Kasumi-1 (cell line): ENCODE data around the gene LRMDA.

Experiments
- DNase-seq, 2 experiments: peaks; one replicate each; lab custom pipeline; 2025; lab: John Stamatoyannopoulos, UW

LRMDA gene

DNA sequence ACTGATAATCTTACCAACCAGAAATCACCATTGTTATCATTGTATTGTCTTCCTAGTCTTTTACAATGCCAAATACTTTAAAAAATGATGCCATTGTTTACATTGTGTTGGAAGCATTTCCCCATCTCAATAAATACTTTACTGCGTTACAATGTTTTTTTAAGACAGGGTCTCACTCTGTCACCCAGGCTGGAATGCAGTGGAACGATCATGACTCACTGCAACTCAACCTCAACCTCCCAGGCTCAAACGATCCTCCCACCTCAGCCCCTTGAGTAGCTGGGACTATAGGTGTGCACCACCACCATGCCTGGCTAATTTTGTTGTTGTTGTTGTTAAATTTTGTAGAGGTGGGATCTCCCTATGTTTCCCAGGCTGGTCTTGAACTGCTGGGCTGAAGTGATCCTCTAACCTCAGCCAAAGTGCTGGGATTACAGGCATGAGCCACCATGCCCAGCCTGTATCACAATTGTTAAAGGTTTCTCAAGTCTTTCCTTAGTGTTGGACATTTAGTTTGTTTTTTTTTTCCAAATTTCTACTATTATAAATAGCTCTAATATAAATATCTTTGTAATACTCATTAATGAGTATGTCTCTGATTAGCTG is 13.5 kb downstream of the LRMDA start:
- no peak for DNase-seq

DNA sequence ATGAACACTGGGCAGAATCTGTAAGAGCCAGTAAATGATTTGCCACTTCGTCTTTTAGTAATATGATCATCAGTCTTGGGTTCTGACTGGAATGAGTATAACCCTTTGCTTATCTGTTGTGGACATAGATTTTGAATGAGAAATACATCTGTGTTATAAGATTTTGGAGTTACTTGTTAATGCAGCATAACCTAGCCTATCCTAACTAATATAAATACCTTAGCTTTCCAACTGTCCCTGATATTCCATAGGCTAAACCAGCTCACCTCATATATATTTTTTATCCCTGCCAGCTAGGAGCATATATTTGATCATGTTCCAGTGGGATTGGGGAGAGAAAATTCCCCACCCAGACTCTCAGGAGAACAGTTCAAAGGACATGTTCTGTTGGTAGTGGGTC is 15.1 kb downstream of the LRMDA start:
- DNase-seq = no peak

DNA sequence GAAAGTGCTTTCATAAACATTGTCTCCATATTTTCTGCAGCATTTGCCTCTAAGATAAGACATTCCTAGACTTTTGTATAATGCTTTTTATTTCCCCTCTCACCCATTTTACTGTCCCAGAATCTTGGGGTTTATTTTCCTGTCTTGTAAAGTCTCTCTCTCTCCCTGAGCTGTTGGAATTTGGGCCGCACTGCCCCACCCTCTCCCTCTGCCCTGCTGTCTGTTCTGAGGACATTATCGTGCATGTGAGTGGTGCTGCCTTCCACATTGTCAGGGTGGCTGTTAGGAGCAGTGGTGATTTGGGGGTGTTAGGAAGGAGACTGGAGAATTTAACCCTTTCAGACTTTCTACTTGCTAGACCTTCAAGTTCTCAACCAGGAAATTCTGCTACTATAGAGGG is 16.7 kb downstream of the LRMDA start:
- no peak for DNase-seq

DNA sequence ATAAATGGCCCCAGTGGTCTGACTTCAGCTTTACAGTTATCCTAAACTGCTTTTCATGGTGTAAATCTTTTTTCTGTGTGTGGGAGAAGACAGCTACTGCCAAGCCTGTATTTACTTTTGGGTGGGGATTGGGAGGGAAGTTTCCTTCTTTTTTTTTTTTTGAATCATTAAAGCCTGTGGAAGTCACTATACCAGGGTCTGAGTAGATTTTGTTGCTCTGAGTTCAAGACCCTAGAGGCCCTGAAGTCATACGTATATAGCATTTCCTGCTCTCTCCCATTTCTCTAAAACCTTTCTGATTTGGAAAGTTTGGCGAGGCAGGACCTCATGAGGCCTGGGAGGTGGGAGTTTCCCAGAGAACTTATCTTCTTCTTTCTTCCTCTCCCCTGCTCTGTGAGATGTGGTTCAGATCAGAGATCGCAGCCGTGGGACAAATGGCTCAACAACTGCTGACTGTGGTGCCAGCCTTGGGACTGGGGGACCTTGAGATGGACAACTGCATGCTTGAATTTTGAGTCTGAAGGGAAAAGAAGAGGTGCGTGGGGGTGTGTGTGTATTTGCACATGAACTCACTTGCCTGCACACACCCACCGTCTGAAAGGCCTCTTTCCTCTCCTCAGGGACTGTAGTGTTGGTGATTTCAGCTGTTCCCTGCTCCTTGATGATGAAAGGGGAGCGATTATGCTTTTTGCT is 18.1 kb downstream of the LRMDA start:
- DNase-seq = no peak

DNA sequence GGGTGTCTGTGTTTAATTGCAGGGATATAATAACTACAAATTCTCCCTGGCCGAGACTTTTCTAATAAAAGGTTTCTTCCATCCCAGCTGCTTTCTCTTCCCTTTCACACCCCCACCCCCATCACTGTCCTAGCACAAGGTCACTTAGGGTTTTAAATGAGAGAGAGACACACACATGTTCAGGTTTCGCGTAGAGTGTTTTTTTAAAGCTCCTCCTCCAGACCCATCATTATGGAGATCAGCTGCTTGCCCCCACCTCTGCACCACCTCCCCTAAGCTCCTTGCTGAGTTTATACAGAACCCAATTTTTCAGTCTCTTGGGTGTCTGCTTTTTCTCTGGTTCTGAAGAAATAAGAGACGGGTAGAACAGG is 18.6 kb downstream of the LRMDA start:
- no peak for DNase-seq

DNA sequence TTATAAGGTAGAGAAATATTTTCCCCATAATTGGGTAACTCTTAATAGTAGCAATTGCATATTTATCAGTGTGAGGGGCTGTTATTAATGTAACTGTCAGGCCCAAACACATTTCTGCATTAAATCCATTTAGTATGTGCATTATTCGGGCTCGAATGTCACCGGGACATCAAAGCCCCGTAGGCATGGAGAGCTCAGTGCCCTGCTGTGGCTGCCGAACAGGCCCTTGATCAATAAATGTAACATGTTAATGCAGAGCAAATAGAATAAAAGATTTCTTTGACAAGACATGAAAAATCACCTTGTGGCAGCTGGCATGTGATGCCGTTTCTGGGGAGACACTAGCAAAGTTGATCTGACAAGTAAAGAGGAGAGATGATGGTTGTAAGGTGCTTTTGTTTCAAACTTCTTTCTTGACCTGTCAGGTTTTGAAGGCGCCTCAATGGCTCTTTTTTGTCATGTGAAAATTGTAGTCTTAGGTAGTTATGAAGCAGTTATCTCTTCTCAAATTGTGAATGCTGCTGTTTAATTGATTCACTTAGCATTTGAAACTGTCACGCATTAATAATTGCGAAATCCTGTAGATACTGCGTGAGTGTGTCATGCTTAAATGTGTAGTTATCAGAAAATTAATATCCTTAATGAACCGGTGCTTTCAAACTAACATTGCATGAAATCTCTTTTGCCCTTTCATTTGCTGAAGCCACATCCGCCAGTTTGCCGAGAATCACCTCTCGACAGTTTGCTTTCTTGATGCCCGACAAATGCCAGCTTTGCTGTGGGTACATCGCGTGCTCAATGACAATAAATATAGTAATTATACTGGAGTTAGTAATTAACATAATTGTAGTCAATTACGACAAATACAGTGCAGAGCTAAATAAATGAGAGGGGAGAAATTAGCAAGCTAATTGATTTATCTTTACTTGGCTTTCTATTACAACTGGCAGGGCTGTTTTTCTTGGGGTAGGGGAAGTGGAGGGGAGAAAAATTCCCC is 19.5 kb downstream of the LRMDA start:
- DNase-seq = no peak

DNA sequence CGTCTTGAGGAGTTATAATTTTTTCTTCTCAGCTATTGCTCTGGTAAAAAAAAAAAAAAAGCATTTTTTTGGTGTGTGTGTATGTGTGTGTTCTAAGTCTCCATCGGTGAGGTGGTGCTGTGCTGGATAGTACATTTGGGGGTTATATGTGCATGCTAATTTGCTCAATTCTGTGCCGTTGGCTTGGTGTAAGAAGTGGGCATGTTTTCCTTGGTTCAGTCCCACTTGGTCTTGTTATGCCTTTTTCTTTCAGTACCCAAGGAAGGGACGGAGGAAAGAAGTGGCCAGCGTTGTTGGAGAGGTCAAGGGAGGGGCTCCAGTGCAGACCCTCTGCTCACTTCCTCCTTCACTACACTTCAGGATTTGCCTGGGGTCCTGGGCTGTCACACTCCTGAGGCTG is 20.4 kb downstream of the LRMDA start:
- DNase-seq = no peak

DNA sequence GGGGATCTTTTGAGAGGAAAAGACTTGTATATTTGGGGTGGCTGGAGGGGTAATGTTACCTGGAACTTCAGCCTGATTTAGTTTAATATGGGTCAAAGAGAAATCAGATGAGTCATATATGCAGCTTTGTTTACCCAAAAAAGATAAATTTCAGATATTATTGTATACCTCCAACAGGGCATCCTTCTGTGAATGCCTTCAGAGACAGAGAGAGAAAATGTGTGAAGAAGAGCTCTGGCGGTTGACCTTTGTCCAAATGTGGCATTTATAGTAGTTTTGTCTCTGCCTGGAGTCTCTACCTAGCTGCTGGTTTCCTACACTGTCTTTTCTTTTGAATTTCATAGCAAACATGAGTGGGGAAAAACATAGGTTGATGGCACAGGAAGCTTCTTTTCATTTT is 21.6 kb downstream of the LRMDA start:
- DNase-seq = no peak

DNA sequence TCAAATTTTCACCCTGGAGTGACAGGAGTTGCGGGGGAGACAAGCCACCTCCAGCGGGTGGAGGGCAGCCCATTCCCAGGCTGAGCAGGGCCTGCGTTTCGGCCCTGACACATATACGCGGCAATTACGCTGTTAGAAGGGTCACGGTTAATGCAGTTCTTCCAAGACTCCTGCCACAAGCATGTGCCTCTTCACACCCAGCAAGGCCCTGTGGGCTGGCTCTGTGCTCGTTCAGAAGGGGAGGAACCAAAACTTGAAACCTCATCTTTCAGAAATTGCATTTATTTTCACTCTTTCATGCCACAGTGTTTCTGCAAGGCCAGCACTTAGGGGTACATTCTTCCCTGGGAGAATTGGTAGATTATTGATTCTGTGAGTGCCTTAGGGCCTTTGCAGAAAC is 24.7 kb downstream of the LRMDA start:
- no peak for DNase-seq

DNA sequence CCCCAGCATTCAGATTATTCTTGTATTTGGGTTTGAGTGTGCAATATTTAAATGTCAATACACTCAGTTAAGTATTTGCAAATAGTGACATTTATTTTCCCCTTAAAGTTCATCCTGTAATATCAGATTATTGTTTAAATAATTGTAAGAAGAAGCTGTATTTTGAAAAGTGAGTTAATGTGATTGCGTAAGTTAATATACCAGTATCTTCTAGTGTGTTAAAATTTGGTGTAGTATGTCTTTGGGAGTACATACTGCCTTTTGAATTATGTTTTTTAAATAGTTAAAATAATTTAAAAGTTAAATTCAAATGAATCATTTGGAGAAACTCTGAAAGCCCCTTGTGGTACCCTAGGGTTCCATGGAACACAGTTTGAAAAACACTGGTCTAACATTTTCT is 28.6 kb downstream of the LRMDA start:
- DNase-seq = no peak

DNA sequence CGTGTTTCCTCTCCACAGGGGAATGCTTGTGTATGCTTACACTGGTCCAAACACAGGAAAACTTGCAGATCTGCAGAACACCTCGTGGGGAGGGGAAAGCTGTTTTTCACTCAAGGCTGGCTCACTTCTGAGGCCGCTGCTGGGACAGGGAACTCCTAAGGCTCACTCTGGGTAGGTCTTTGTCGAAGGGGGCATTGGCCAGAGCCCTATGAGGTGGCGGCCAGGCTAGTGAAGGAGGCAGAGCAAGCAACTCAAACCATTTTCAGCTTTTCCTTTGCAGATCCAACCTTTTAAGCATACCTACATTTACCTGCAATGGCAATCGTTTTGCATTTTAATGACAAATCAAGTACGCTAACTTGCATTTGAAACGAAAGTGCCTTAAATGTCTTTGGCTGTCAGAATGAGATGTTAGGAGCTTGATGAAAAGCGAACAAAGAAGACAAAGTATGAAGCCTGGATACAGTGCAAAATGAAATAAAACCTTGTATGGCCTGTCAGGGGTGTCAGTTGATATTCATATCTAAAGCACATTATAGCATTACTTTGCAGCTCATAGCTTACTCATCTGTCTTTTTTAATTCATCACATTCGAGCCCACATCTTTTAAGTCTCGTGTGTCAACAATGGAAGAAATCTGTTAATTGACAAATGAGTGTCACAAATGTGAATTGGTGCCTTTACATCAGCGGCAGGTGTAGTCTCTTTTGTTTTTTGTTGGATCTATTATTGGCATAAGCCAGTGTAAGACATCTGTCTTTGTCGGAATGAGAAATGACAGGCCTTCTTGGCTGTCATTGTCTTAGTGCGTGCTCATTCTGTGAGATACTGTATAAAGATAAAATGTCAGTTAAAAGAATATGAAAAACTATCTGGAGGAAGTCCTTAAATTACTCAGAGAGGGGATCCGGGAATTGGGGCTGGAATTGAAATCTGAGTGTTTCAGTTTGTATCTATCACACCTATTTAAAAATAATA is 30.5 kb downstream of the LRMDA start:
- no peak for DNase-seq

DNA sequence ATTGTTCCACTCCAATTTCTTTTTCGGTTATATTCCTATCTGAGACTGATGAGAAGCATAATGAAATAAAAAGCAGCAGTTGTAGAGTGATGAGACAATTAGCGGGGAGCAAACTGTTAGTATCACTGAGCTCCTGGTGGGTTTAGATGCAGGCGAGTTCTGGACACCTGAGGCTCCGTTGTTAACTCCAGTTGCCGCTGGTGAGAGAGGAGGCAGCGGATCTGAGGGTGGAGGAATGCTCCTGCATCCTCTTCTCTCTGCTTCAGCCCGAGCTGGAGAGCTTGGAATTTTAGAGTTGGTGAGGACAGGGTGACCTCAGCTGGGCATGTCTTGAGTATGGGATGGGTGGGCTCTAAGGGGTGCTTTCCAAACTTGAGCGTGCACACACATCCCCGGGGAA is 31.4 kb downstream of the LRMDA start:
- no peak for DNase-seq

DNA sequence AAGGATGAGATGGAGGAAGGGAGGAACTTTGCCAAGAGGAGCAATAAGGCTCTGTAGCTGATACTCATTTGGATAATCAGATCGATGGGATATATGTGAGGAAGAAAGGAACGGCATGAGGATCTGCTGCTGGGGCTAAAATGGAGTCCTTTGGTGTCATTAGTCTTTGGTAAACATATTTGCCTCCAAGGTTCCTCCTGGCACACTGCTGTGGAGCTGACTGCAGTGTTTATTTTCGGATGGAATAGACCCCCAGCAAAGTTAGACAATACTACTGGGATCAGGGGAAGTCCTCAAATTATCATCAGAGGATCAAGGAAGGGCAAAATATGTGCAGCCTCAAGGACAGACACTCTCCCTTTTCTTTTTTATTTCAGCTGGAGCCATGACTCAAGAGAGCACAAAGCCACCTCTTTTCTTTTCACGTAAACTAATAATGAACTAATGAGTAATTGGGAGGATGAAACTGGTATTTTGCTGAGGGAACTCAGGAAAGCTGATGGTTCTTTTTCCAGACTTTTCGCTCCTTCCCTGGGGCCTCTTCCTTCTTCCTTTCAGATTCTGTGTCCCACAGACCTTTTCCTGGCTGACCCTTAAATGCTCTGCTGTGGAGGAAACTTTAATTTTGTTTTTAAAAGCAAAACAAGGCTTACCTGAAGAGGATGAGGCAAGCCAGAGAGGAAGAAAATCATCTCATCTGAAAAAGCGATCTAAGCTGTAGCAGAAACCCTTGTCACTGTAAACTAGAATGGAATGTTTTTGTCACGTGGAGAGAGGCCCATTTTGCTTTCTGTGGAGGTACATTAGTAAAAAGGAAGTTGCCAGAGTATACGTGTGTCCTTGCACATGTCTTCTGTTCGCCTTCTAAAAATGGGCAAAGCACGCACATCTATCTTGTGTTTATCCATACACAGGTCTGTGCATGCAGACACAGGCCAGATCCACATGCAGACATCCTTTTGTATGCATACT is 33.3 kb downstream of the LRMDA start:
- peak; percentile 26 to 33 for DNase-seq

DNA sequence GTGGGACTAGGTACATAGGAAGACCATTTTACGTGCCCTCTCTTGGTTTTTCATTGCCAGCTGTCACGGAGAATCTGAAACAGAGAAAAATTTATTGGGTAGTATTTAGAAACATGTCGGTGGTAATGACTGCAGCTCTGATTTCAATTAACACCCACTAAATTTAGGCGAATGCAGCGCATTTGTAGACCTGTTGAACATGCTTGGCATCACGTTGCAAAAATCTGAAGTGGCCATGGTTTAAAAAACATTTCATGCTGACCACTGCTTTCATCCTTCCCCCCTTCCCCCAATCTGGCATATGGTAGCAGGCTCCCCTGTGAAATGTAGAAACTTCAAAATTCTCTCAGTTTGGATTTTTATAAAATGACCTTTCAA is 34.0 kb downstream of the LRMDA start:
- no peak for DNase-seq

DNA sequence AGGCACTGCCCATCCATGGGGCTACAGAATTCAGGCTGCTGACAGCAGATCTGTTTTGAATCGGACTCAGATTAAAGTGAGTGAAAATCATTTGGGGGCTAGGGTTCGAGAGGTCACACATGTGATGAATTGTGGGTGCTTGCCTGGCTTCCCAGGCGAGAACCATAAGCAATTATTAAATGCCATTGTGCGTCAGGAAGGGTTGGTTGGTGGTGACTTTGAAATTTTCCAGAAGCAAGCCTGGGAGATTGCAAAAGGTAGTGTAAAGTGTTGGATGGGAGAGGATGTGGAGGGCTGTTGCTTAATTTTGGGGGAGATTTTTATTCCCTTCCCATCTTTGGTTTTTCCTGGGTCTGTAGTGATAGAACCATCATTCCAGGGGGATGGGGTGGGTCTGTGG is 34.6 kb downstream of the LRMDA start:
- no peak for DNase-seq

DNA sequence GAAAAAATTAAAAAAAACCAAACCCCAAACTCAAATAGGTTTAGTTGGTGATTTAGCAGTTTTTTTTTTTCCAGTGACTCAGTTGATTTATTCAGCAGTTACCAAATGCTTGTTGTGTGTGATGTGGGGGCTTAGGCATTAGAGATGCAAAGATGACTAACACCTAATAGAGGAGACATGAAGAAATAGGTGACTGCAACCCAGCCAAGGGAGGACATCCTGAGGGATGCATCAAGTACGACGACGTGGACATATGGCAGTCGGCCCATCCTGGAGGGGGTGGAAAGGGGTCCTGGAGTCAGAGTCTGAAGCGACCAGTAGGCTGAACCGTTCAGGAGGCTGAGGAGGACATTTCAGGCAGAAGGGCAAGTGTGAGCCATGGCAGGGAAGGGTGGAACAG is 35.5 kb downstream of the LRMDA start:
- DNase-seq = no peak

DNA sequence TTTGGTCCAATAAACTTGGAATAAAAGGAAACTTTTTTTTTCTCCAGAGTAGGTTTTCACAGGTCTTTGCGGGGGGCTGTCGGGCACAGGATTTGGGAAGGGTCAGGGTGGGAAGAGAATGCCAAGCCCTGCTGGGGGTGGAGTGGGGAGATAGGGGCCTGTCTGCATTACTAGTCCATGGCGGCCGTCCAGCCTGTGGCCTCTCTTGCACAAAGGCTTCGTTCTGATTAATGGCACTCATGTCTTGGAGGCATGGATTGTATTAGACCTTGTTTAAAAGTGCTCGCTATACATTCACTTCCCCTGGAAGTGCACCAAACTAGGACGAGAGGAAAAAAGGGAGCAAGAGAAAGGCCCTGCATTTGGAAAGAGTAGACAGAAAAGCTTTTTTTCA is 37.2 kb downstream of the LRMDA start:
- no peak for DNase-seq

DNA sequence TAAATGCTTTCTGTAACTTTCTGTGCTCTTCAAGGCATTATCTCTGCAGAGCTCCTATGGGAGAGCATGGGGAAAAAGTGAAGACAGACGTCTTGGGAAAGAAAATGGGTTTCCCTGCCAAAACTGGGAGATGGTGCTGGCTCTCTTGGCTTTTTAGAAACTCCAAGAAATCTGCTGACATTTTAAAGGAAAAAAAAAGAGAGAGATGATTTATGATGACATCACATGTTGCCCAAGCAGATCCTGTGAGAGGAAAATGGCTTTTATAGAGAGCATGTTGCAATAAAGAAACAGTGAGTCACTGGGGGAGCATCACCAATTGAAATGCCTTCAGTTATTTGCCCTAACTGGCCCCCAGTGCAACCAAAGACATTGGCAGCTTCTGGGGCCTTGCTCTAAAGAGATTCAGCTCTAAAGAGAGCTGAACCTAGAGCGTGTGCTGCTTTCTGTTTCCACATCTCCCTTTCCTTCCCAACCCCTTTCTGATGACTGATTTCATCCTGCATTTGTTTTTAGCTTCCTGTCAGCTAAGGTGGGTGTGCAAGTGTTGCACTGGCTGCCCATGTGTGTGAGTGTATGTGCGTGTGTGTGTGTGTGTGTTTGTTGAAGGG is 37.7 kb downstream of the LRMDA start:
- DNase-seq = peak; percentile 94 to 95

DNA sequence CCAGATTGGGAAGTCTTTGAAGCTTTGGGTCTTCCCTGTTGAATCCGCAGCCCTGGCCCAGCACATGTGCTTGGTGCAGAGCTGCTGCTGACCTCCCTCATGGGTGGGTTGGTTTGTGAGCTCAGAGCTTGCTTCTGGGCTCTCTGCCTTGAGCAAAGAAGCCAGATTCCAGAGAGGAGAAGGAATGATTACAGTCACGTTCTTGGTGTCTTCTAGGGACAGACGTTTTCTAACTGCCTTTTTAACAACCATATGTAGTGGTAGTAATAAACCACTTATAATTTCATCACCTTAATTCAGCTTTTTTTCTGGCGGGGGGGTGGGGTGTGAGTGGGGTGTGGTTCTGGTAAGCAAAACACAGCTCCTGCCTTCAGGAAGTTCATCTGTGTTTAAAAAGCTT is 39.5 kb downstream of the LRMDA start:
- no peak for DNase-seq

DNA sequence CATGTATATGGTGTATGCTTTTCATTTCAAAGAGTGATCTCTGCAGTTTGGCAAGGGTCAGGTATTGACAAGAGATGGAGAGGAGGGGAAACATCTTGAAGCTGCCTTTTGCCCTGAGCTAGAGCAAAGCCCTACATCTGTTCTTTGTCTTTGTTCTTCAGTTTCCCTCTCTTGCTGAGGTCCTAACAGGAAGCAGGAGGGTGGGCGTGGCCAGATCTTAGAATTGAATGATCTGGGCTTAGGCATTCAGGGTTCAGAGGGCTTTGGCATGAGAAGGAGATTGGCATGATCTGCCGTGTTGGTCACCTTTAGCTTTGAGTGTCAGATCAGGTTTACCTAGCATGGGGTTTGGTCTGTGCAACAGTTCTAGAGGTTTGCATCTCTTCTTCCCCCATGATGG is 41.3 kb downstream of the LRMDA start:
- DNase-seq = peak; percentile 28 to 37
